ENCODE results near the gene CPNE9. TPM values are rescaled to one million over a fixed set of nuclear protein-coding genes. Genes with fewer than 3 reads are reported as not detected.

The CPNE9 gene, protein sequence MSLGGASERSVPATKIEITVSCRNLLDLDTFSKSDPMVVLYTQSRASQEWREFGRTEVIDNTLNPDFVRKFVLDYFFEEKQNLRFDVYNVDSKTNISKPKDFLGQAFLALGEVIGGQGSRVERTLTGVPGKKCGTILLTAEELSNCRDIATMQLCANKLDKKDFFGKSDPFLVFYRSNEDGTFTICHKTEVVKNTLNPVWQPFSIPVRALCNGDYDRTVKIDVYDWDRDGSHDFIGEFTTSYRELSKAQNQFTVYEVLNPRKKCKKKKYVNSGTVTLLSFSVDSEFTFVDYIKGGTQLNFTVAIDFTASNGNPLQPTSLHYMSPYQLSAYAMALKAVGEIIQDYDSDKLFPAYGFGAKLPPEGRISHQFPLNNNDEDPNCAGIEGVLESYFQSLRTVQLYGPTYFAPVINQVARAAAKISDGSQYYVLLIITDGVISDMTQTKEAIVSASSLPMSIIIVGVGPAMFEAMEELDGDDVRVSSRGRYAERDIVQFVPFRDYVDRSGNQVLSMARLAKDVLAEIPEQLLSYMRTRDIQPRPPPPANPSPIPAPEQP
- under 1 TPM; 0.58 to 0.64 TPM for total RNA-seq
- polyA plus RNA-seq: not detected

- H3K4me3 Mint-ChIP-seq: peak within 1 kb of the TSS; percentile 17 to 73 (median 56)
- CTCF ChIA-PET (ENCODE audit: partially characterized antibody): no interaction called here
Observed at GRCh38 chr3:9703736-9704346, at the start of gene CPNE9. CPNE9 (plus strand) TSS chr3:9703833; CDS start chr3:9703997, 164 bp downstream.

GRCh38 chr3:9659849-9660248 lies 43.8 kb upstream of the CPNE9 start:
- Histone ChIP-seq H3K9me3 (ENCODE audit: control insufficient read depth in 1 of 2, low read length in 2 of 2) (no peaks in the 10 kb centered on the region), H3K27ac (ENCODE audit: low read depth, low read length) (no peak overlapping the region), H3K36me3 (ENCODE audit: insufficient read depth, low read length) (peaks cover 56% of the 10 kb centered on the region), H3K4me3 (ENCODE audit: low read length in 2 of 2) (no peak overlapping the region), H3K4me1 (ENCODE audit: insufficient read depth, low read length) (no peaks in the 10 kb centered on the region), H3K27me3 (ENCODE audit: insufficient read depth, low read length) (no peaks in the 10 kb centered on the region)
- POLR2A ChIA-PET (ENCODE audit: partially characterized antibody): interaction anchor here (1.9 kb wide), 1 partner anchor 10 kb away, joined by 7 read pairs; the partner anchor contains the start of gene MTMR14
- no peaks in the 10 kb centered on the region for H3K9me3 Mint-ChIP-seq
- H3K4me1 Mint-ChIP-seq: peaks cover 16 to 28% (median 20%) of the 10 kb centered on the region in 4 donors
- H3K27ac Mint-ChIP-seq: no peak overlapping the region
- intact Hi-C loops (cut with micrococcal nuclease): no loop called here
- peaks cover 77 to 85% of the 10 kb centered on the region in 2 donors for H3K36me3 Mint-ChIP-seq
- no peaks in the 10 kb centered on the region for H3K27me3 Mint-ChIP-seq
- CTCF ChIA-PET (ENCODE audit: partially characterized antibody): no interaction called here
- H3K4me3 Mint-ChIP-seq: no peak overlapping the region
- DNase-seq: no peak

More at GRCh38 chr3:9703736-9704346, at the start of gene CPNE9:
- Histone ChIP-seq H3K27ac (ENCODE audit: low read depth, low read length) (no peak within 1 kb of the TSS), H3K4me1 (ENCODE audit: insufficient read depth, low read length) (peaks cover 10% of the 10 kb centered on the region), H3K4me3 (ENCODE audit: low read length in 2 of 2) (no peak within 1 kb of the TSS), H3K27me3 (ENCODE audit: insufficient read depth, low read length) (no peaks in the 10 kb centered on the region), H3K9me3 (ENCODE audit: control insufficient read depth in 1 of 2, low read length in 2 of 2) (no peaks in the 10 kb centered on the region), H3K36me3 (ENCODE audit: insufficient read depth, low read length) (no peaks in the 10 kb centered on the region)
- DNase-seq: no peak
- Mint-ChIP-seq H3K9me3 (no peaks in the 10 kb centered on the region), H3K27ac (peak within 1 kb of the TSS in 2 of 7 donors; percentile 18 to 30), H3K27me3 (peaks cover 10 to 17% of the 10 kb centered on the region in 2 donors), H3K4me1 (peaks cover 5 to 25% (median 9%) of the 10 kb centered on the region in 4 donors), H3K36me3 (peaks cover 36 to 40% of the 10 kb centered on the region in 2 donors)
- intact Hi-C loops (cut with micrococcal nuclease): no loop called here
- POLR2A ChIA-PET (ENCODE audit: partially characterized antibody): interaction anchor here (1.0 to 1.2 kb wide), 3 partner anchors 10 to 28 kb away, joined by 3 read pairs; partner anchors contain the start of gene BRPF1

DNA sequence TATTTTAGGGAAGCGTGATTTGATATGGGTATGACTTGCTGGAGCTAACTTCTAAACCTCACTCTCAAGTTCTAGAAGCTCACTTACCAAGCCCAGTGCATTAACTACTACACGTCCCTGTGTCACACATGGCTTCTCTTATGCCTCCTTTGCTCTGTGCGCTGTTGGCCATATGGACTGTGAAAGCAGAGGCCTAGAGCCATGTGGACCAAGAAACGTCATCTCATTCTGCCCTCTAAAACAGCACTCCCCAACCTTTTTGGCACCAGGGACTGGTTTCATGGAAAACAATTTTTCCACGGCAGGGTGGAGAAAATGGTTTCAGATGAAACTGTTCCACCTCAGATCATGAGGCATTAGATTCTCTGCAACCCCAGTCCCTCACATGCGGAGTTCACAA lies 42.7 kb upstream of the CPNE9 start:
- H3K27ac Mint-ChIP-seq: peak overlapping the region in 1 of 7 donors; percentile 7
- CTCF ChIA-PET (ENCODE audit: partially characterized antibody): no interaction called here

GRCh38 chr3:9664119-9664751 lies 39.4 kb upstream of the CPNE9 start:
- Histone ChIP-seq H3K27ac (ENCODE audit: low read depth, low read length) (no peak overlapping the region), H3K9me3 (ENCODE audit: control insufficient read depth in 1 of 2, low read length in 2 of 2) (no peaks in the 10 kb centered on the region), H3K36me3 (ENCODE audit: insufficient read depth, low read length) (peaks cover 58% of the 10 kb centered on the region), H3K4me3 (ENCODE audit: low read length in 2 of 2) (no peak overlapping the region), H3K4me1 (ENCODE audit: insufficient read depth, low read length) (no peaks in the 10 kb centered on the region), H3K27me3 (ENCODE audit: insufficient read depth, low read length) (no peaks in the 10 kb centered on the region)
- no peak for DNase-seq
- ChIA-PET POLR2A (ENCODE audit: partially characterized antibody) (no interaction called here), CTCF (ENCODE audit: partially characterized antibody) (no interaction called here)
- H3K27ac Mint-ChIP-seq: no peak overlapping the region
- intact Hi-C loops (cut with micrococcal nuclease): no loop called here
- H3K9me3 Mint-ChIP-seq: no peaks in the 10 kb centered on the region
- H3K4me3 Mint-ChIP-seq: peak overlapping the region in 1 of 8 donors; percentile 2
- H3K36me3 Mint-ChIP-seq: peaks cover 72 to 83% of the 10 kb centered on the region in 2 donors
- no peaks in the 10 kb centered on the region for H3K27me3 Mint-ChIP-seq
- peaks cover 0 to 8% (median 3%) of the 10 kb centered on the region in 4 donors for H3K4me1 Mint-ChIP-seq

More for the DNA sequence above, 42.7 kb upstream of the CPNE9 start:
- DNase-seq: no peak
- H3K4me3 Mint-ChIP-seq: no peak overlapping the region
- no peaks in the 10 kb centered on the region for H3K27me3 Mint-ChIP-seq
- intact Hi-C loops (cut with micrococcal nuclease): no loop called here
- H3K9me3 Mint-ChIP-seq: no peaks in the 10 kb centered on the region
- H3K4me1 Mint-ChIP-seq: peaks cover 16 to 27% (median 20%) of the 10 kb centered on the region in 4 donors
- Histone ChIP-seq H3K27ac (ENCODE audit: low read depth, low read length) (no peak overlapping the region), H3K4me3 (ENCODE audit: low read length in 2 of 2) (no peak overlapping the region), H3K9me3 (ENCODE audit: control insufficient read depth in 1 of 2, low read length in 2 of 2) (no peaks in the 10 kb centered on the region), H3K27me3 (ENCODE audit: insufficient read depth, low read length) (no peaks in the 10 kb centered on the region), H3K4me1 (ENCODE audit: insufficient read depth, low read length) (no peaks in the 10 kb centered on the region), H3K36me3 (ENCODE audit: insufficient read depth, low read length) (peaks cover 49% of the 10 kb centered on the region)
- H3K36me3 Mint-ChIP-seq: peaks cover 77 to 84% of the 10 kb centered on the region in 2 donors
- POLR2A ChIA-PET (ENCODE audit: partially characterized antibody): interaction anchor here (1.9 kb wide), 1 partner anchor 12 kb away, joined by 7 read pairs; the partner anchor contains the start of gene MTMR14

GRCh38 chr3:9666704-9667445 lies 36.8 kb upstream of the CPNE9 start:
- H3K36me3 Mint-ChIP-seq: peaks cover 77 to 87% of the 10 kb centered on the region in 2 donors
- ChIA-PET POLR2A (ENCODE audit: partially characterized antibody) (no interaction called here), CTCF (ENCODE audit: partially characterized antibody) (no interaction called here)
- peak overlapping the region in 2 of 7 donors; percentile 53 to 66 for H3K27ac Mint-ChIP-seq
- no peaks in the 10 kb centered on the region for H3K27me3 Mint-ChIP-seq
- no peak overlapping the region for H3K4me3 ChIP-seq (ENCODE audit: low read length in 2 of 2)
- peaks cover 69% of the 10 kb centered on the region for H3K36me3 ChIP-seq (ENCODE audit: insufficient read depth, low read length)
- H3K9me3 Mint-ChIP-seq: no peaks in the 10 kb centered on the region
- no peak overlapping the region for H3K4me3 Mint-ChIP-seq
- DNase-seq: no peak
- no peaks in the 10 kb centered on the region for H3K9me3 ChIP-seq (ENCODE audit: control insufficient read depth in 1 of 2, low read length in 2 of 2)
- no peak overlapping the region for H3K27ac ChIP-seq (ENCODE audit: low read depth, low read length)
- no peaks in the 10 kb centered on the region for H3K4me1 ChIP-seq (ENCODE audit: insufficient read depth, low read length)
- H3K27me3 ChIP-seq (ENCODE audit: insufficient read depth, low read length): no peaks in the 10 kb centered on the region
- H3K4me1 Mint-ChIP-seq: peaks cover 0 to 6% (median 5%) of the 10 kb centered on the region in 4 donors
- intact Hi-C loops (cut with micrococcal nuclease): no loop called here

GRCh38 chr3:9669277-9669676 lies 34.4 kb upstream of the CPNE9 start:
- H3K4me1 Mint-ChIP-seq: peaks cover 0 to 6% (median 2%) of the 10 kb centered on the region in 4 donors
- no peak overlapping the region for H3K27ac ChIP-seq (ENCODE audit: low read depth, low read length)
- ChIA-PET CTCF (ENCODE audit: partially characterized antibody) (no interaction called here), POLR2A (ENCODE audit: partially characterized antibody) (no interaction called here)
- no peaks in the 10 kb centered on the region for H3K27me3 Mint-ChIP-seq
- no peaks in the 10 kb centered on the region for H3K27me3 ChIP-seq (ENCODE audit: insufficient read depth, low read length)
- peak overlapping the region in 2 of 7 donors; percentile 57 to 67 for H3K27ac Mint-ChIP-seq
- intact Hi-C loops (cut with micrococcal nuclease): no loop called here
- H3K9me3 ChIP-seq (ENCODE audit: control insufficient read depth in 1 of 2, low read length in 2 of 2): no peaks in the 10 kb centered on the region
- H3K4me1 ChIP-seq (ENCODE audit: insufficient read depth, low read length): no peaks in the 10 kb centered on the region
- peaks cover 74% of the 10 kb centered on the region for H3K36me3 ChIP-seq (ENCODE audit: insufficient read depth, low read length)
- DNase-seq: no peak
- H3K4me3 ChIP-seq (ENCODE audit: low read length in 2 of 2): no peak overlapping the region
- no peaks in the 10 kb centered on the region for H3K9me3 Mint-ChIP-seq
- H3K4me3 Mint-ChIP-seq: no peak overlapping the region
- H3K36me3 Mint-ChIP-seq: peaks cover 78 to 89% of the 10 kb centered on the region in 2 donors
